GM18868 (cell line): ENCODE data around the gene PHKB.
"Not testable (repeated sequence)": the region's sequence is repeated elsewhere in the genome, so short reads cannot be mapped to it uniquely, and the experiment has no call there.

Experiments used
- ATAC-seq: cut with Tn5 transposase; IDR thresholded peaks from one replicate; pipeline ENCODE4 v1.9.1; 2021; ENCODE audit warnings: mild to moderate bottlenecking, moderate library complexity; ENCODE audit not compliant: unreplicated experiment

Gene PHKB

DNA sequence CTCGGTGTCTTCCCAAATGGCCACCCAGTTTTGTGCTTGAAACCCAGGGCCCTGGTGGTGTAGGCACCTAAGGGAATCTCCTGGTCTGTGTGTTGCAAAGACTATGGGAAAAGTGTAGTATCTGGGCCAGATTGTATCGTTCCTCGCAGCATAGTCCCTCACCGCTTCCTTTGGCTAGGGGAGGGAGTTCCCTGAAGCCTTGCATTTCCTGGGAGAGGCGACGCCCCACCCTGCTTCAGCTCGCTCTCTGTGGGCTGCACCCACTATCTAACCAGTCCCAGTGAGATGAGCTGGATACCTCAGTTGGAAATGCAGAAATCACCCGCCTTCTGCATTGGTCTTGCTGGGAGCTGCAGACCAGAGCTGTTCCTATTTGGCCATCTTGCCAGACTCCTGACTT, 93.5 kb downstream of the PHKB start:
- not testable (repeated sequence) for ATAC-seq

GRCh38 chr16:47561286-47561685, 100.2 kb downstream of the PHKB start:
- no peak for ATAC-seq

GRCh38 chr16:47562366-47562765, 101.2 kb downstream of the PHKB start:
- no peak for ATAC-seq

- ATAC-seq: no peak
Measured at GRCh38 chr16:47565454-47565853, 104.3 kb downstream of the PHKB start.

DNA sequence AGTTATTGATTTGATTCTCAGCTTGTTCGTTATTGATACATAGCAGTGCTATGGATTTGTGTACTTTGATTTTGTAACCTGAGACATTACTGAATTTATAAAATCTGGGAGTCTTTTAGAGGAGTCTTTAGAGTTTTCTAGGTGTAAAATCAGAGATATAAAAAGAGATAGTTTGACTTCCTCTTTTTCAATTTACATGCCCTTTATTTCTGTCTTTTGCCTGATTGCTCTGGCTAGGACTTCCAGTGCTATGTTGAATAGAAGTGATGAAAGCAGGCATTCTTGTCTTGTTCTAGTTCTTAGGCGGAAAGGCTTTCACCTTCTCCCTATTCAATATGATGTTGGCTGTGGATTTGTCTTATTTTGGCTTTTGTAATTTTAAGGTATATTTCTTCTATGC, 106.2 kb downstream of the PHKB start:
- no peak for ATAC-seq

DNA sequence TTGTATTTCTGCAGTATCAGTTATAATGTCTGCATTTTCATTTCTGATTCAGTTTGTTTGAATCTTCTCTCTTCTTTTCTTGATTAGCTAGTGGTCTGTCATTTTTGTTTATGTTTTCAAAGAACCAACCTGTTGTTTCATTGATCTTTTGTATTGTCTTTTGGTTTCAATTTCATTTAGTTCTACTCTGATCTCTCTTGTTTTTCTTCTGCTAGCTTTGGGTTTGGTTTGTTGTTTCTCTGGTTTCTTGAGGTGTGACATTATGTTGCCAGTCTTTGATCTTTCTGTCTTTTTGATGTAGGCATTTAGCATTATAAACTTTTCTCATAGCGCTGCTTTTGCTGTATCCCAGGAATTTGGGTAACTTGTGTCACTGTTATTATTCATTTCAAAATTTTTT, 107.2 kb downstream of the PHKB start:
- no peak for ATAC-seq

DNA sequence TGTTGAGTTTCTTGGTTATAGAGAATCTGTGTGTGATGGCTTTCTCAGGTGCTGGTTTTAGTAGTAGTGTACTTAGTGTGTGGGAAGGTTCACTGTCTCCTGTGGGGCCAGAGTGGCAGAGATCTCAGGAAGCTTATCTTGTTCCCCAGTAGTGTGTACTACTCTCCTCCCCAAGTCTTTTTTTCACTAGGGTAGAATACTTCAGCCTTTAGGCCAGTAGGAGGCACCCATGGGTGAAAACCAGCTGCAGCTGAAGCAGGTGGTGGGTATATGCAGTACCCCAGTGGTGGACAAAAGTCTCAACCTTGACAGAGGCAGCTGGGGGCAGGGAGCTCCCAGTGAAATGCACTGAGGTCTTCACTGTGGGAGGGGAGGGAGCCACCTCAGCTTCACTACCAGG, 109.9 kb downstream of the PHKB start:
- no peak for ATAC-seq

- no peak for ATAC-seq
Measured at GRCh38 chr16:47571711-47572110, 110.6 kb downstream of the PHKB start.

DNA sequence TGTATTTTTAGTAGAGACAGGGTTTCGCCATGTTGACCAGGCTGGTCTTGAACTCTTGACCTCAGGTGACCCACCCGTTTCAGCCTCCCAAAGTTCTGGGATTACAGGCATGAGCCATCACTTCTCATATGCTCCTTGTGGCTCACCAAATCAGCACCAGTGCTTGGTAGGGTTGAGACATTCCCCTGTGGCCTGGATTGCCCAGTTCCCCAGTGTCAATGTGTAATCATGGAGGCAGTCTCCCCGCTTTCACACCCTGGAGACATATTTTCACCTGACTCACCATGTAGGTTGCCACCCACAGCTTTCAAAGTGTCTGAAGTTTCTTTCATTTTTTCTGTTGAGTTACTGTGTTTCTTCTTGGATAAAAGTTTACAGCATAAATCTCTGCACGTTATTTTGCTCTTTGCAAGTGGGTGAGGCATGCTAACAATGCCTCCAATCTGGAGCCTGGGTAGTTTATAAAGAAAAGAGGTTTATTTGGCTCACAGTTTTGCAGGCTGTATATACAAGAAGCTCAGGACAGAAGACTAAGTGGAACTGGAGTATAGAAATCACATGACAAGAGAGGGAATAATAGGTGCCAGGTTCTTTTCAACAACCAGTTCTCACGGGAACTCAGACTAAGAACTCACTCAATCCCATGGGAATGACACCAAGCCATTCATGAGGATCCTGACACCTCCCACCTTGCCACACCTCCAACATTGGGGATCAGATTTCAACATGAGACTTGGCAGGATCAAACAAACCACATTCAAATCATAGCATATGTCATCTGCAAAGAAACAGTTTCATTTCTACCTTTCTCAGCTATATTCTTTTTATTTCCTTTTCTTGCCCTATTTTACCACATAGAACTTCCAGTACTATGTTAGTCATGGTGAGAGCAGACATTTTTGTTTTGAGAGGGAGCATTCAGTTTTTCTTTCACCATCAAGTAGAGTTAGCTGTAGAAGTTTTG, 113.2 kb downstream of the PHKB start:
- no peak for ATAC-seq

DNA sequence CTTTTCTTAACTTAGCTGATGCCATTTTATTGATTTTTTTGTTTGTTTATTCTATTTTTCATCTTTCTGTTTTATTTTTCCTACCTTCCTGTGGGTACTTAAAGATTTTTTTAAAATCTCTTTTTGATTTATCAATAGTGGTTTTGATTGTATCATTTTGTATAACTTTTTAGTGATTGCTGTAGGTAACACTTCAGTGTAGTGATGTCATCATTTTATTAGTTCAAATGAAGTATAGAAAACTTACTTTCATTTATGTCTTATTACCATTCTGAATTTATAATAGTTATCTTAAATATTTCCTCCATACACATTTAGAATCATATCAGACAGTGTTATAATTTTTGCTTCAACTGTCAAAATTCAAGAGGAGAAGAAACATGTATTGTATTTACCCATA, 115.9 kb downstream of the PHKB start:
- no peak for ATAC-seq

DNA sequence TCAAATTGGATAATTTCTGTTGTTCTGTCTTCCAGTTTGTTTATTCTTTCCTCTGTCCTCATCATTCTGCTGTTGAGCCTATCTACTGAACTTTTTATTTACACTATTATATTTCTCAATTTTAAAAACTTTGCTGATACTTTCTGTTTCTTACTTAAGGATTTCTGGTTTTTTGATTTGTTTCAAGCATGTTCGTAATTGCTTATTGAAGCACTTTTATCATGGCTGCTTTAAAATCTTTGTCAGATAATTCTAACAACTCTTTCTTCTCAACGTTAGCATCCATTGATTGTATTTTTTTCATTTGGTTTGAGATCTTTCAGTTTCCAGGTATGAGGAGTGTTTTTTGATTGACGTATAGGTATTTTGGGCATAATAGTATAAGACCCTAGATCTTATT, 116.9 kb downstream of the PHKB start:
- no peak for ATAC-seq

- no peak for ATAC-seq
Measured at GRCh38 chr16:47578573-47578972, 117.4 kb downstream of the PHKB start.

GRCh38 chr16:47581114-47581513, 120.0 kb downstream of the PHKB start:
- no peak for ATAC-seq

- no peak for ATAC-seq
Measured at GRCh38 chr16:47584464-47585225, 123.5 kb downstream of the PHKB start.

GRCh38 chr16:47586121-47586520, 125.0 kb downstream of the PHKB start:
- ATAC-seq: no peak

DNA sequence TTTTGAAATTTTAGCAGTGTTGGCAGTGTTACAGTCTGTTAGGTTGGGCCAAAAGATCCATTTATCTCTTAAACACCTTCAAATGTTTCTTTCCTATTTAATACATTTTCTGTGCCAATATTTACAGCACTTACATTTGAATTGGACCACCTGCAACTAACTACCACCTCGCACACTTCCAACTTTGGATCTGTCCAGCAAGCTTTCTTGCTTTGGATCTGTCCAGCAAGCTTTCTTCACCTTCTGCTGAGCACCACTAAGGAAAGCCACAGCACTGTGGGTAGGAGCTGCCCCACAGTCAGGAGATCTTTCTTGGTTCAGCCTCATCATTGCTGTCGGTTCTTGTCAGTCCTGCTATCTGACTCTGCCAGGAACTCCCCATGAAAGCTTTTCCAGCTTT, 129.3 kb downstream of the PHKB start:
- no peak for ATAC-seq

DNA sequence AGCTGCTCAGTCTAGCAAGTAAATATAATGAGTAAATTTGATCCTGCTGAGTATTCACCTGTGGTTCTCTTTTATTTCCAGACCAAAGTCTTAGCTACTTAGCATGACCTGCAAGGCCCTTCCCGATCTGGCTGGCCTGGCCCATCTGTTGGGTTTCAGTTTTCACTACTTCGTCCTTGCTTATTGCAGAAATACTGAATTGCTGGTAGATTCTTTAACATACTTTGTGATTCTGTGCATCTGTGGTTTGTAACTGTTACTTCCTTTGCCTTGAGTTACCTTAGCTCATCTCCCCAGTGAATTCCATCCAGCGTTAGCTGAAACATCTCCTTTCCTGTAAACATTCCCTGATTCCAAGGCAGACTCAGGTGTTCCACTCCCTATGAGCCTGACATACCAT, 131.1 kb downstream of the PHKB start:
- ATAC-seq: no peak

GRCh38 chr16:47599512-47599911, 138.4 kb downstream of the PHKB start:
- peak; percentile 71 for ATAC-seq

GRCh38 chr16:47600376-47600775, 139.2 kb downstream of the PHKB start:
- peak; percentile 56 for ATAC-seq

- no peak for ATAC-seq
Measured at GRCh38 chr16:47604306-47604705, 143.2 kb downstream of the PHKB start.

DNA sequence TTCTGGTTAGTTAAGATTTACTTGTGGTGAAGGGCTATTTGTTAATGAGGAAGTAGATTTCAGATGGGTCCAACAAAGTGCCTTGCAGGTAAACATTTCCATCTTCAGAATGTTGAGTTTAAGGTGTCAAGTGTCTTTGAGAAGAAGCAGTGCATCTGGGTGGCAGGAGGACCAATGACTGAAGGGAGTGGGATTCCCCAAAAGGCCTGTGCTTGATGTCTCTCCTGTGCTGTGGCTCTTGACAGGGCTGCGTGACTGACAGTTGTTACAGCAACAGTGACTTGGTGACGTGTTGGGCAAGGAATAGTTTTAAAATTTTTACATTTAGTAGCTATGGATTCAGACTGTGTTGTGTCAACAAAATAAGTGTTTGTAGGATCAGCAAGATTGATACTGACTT, 149.9 kb downstream of the PHKB start:
- ATAC-seq: no peak
